NCI-H1694 treated with DMSO at 0.1 percent for 48 hours (cell line): ENCODE results near the gene RAB37.

Experiments used
- DNase-seq: peaks from one replicate; lab custom pipeline; 2025; lab: John Stamatoyannopoulos, UW

The RAB37 gene

GRCh38 chr17:74744714-74745547 lies 7.9 kb downstream of the RAB37 start:
- peak; percentile 40 for DNase-seq

DNA sequence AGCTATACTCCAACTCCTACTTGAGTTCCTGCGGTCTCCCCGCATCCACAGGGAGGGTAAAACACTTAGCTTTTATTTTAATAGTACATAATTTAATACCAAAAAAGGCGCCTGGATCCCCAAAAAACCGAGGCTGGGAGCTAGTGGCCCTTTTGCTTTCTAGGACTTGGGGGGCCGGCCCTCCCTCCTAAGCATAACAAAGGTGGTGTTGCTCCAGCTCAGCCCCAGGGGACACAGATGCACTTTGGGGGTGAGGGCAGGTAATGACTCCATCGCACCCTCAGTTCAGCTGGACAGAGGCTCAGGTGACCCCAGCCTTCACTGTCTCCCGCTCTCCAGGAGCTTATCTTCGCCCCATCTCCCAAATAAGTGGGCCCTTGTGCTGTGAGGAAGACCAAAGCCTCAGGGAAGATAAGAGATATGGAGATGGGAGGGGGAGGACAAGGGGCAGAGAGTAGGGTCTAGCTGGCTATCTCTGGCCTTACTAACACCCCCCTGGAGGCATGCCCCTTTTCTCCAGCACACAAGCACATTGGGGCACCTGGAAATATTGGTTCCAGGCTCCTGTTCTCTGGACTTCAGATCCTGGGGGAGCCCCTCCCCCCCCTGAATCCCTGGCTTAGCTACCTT lies 8.6 kb downstream of the RAB37 start:
- DNase-seq, result no peak

DNA sequence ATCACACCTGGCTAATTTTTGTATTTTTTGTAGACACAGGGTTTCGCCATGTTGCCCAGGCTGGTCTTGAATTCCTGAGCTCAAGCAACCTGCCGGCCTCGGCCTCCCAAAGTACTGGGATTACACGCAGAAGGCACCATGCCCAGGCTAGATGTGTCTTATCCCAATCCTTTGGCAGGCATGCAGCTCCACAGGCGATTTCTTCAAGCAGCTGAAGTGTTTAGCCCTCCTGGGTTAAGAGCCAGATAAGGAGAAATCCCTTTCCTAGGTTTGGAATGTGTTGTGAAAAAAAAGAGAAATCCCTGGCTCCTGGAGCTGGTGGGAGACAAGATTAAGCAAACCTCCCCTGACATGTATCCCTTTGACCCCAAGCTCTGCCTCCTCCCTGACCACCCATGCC lies 9.3 kb downstream of the RAB37 start:
- no peak for DNase-seq

DNA sequence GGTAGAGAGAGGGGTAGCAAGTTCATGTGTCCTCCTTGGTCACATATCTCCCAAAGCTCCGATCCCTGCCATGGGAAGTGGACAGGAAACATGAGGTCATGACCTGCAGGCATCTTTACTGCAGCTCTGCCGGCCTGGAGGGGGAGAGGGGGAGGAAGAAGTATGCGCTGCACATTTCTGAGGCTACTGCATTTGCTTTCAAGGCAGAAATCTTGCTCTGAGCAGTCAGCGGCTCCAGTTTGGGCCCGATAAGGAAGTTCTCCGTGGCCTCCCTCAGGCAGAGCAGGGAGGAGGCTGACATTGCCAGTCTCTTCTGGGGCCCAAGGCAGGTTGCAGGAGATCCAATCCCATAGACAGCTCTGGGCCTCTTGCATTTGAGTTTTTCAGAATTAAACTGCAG lies 9.9 kb downstream of the RAB37 start:
- DNase-seq, result no peak

DNA sequence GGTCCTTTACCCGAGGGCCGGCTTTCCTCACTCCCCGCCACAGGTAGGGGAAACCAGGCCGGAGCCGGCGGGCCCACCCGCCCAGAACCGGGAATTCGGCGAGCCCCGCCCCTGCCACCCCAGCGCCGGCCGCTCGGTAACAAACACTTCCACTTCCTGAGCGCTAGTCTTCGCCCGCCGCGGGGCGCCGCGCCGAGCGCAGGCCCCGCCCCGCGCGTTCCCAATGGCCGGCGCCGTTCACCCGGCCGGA lies 11.1 kb downstream of the RAB37 start:
- no peak for DNase-seq

DNA sequence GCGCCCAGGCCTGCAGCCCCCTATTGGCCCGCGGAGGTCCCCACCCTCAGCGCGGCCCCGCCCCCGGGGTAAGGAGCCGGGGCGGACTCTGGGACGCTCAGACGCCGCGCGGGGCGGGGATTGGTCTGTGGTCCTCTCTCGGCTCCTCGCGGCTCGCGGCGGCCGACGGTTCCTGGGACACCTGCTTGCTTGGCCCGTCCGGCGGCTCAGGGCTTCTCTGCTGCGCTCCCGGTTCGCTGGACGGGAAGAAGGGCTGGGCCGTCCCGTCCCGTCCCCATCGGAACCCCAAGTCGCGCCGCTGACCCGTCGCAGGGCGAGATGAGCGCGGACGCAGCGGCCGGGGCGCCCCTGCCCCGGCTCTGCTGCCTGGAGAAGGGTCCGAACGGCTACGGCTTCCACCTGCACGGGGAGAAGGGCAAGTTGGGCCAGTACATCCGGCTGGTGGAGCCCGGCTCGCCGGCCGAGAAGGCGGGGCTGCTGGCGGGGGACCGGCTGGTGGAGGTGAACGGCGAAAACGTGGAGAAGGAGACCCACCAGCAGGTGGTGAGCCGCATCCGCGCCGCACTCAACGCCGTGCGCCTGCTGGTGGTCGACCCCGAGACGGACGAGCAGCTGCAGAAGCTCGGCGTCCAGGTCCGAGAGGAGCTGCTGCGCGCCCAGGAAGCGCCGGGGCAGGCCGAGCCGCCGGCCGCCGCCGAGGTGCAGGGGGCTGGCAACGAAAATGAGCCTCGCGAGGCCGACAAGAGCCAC lies 11.6 kb downstream of the RAB37 start, which contains the start of gene NHERF1:
TSS of gene NHERF1 (plus strand) at position 100 of the 750 bp plus-strand sequence. CDS start at position 319, 219 bp downstream.
- DNase-seq, result peak; percentile 90

DNA sequence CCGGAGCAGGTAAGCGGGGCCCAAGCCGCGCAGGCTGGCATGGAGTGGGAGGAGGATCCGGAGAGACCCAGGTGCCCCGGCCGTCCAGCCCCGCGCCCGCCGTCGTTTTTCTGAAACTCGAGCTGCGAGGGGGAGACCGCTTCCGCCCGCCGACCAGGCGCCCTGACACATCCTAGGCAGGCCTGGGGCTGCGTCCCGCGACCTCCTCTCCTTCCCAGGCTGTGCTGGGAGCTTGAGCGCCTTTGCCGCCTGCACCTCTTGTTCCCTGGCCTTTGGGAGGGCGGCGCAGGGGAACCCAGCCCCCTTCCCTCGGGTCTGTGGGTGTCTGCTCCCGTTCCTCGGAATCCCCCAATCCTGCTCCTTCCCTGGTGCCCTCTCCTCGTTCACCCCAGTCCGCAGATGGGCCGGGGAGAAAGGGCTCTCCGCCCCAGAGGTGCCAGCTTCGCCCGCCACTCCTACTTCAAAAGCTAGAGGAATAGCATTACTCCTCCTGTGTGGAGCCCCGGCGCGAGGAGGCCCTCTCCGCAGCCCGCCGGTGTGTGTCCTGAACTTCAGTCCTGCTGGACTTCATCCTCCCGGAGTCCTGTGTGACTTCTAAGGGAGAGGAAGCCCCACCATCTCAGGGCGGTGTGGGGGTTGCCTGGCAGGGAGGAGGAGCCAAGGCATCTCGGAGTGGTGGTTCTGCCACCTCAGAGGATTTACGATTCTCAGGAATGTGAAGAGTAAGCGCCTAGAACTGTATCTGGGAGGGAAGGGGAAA lies 12.4 kb downstream of the RAB37 start:
- no peak for DNase-seq

DNA sequence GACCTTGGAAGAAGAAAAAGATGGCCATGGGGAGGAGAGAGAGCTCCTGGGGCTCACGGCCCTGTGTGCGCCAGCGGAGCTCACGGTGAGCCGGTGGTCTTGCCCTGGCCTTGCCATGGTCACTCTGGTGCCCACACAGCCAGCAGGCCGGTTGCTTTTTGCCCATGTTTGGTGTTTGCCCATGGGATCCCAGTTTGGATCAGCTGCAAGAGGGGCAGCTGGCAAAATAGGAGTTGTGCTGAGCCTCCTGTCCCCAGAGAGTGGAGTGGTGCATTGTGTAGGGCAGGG lies 12.9 kb downstream of the RAB37 start:
- DNase-seq, result no peak

DNA sequence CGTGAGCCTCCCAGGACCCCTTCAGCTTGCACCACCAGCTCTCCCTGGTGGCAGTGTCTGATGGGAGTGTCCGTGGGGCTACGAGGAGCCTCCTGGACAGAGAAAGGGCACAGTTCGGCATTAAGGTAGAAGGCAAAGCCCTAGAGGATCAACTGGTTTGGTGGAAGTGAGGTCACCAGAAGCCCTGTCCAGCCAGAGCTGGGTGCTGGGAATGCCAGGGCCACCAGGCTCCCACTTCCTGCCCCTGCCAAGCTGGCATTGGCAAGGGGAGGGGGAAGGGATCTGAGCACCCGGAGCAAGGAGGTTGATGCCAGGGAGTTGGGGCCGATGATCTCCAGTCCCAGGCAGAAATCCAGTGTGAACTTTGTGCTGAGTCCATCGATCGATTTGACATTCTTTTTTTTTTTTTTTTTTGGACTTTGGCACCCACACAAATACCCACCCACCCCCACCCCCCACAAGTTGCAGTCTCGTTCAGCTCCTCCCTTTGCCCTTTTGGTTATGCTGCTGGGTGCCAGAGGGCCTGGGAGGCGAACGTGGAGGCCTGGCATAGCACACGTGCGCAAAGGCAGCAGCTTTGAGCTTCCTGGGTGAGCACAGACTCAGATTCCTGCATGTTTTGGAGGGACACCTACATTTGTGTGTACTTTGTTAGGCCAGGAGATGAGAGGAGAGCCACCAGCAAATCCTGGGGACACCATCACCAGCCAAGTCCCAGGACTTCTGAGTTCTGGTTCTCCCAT lies 13.4 kb downstream of the RAB37 start:
- no peak for DNase-seq

GRCh38 chr17:74752415-74752814 lies 15.4 kb downstream of the RAB37 start:
- DNase-seq, result no peak

DNA sequence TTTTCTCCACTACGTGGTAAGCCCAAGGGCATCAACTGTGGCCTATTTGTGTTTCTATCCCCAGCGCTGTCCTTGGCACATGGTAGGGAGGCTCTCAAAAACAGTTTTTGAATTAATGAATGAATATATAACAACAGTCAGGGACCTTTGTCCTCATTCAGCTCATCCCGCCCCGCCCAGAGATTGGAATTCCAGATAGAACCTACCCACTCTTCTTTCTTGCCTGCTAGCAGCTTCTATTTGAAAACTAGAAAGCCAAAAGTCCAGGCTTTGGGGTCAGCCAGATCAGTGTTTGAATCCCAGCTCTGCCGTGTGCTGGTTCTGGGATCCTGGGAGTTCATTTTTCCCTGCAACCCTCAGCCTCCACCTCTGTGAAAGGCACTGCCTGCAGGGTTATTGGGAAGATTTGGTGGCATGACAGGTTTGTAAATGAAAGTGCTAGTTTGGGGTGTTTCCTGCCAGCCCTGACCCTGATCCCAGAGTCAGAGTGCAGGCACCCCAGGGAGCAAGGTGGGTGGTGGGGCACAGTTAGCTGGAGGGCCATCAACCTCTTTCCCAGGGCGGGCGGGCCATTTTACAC lies 15.9 kb downstream of the RAB37 start:
- DNase-seq, result no peak

DNA sequence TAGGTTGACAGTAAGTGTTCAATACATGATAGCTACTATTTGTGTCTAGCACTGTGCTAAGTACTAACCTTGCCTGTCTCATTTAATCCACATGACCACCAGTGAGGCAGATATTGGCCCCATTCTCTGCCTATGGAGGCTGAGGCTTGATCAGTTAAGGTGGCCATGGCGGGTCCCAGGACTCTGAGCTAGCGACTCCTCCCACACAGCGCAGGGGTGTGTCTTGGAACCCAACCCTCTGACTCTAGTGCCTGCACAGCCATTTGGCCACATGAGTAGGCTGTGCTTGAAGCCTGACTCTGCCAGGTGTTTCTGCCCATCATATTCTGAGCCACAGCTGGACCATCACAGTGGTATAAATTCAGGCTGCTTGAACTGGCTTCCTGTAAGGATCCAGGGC lies 17.8 kb downstream of the RAB37 start:
- DNase-seq, result no peak

DNA sequence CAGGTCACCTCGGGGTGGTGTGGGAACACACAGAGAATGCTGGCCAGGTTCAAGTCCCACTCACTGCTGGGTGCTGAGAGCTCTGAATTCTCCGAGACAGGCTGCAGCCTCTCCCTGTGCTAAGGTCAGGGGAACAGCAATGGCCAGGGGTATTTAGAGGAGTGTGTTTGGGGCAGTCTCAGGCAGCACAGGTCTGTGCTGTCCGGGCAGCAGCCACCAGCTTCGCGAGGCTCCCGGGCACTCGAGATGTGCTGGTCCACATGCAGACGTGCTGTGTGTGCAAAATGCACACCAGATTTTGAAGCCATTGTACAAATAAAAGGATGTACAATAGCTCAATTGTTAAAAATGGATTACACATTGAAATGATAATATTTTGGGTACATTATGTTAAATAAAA lies 18.5 kb downstream of the RAB37 start:
- no peak for DNase-seq

- DNase-seq, result no peak
Observed at GRCh38 chr17:74756891-74757290, 19.8 kb downstream of the RAB37 start.

DNA sequence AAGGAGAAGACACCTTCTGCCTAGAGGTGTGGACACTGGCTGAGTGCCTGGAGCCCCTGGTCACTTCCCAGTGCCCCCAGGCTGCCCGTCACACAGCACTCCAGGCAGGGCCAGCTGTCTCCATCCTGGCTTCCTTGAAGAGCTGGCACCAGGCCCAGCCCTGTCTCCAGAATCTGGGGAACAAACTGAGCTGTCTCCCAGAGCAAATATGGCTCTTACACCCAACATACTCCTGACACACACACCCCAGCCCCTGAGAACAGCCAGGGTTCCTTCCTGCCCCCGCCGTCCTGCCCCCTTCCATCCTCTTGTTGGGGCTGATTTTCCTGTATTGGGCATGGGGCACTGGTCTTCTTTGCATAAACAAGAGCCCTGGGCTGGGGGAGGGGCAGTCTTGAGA lies 20.4 kb downstream of the RAB37 start:
- no peak for DNase-seq

- DNase-seq, result no peak
Observed at GRCh38 chr17:74757931-74758847, 21.1 kb downstream of the RAB37 start.

GRCh38 chr17:74758848-74759168 lies 21.8 kb downstream of the RAB37 start:
- DNase-seq, result peak; percentile 41

GRCh38 chr17:74759243-74759801 lies 22.3 kb downstream of the RAB37 start:
- no peak for DNase-seq

DNA sequence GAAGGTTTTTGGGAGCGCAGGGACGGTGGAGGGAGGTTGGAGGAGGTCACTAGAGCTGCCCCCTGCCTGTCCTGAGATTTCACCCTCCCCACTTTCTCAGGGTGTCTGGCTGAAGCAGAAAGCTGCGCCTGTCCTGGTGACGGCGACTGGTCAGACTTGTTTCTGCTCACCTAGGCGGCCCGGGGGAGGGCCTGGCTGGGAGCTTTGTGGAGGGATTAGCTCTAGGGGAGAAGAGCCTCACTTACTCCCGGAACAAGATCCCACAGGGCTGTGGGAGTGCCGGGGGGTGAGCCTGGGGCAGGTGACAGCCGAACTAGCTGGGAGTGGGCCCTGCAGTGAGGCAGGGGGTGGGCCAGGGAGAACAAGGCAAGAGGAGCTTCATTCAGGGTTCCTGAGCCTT lies 22.9 kb downstream of the RAB37 start:
- DNase-seq, result no peak

- peak; percentile 36 for DNase-seq
Observed at GRCh38 chr17:74760404-74761105, 23.5 kb downstream of the RAB37 start.
